ENCODE measurements around the gene GET4.

DNA sequence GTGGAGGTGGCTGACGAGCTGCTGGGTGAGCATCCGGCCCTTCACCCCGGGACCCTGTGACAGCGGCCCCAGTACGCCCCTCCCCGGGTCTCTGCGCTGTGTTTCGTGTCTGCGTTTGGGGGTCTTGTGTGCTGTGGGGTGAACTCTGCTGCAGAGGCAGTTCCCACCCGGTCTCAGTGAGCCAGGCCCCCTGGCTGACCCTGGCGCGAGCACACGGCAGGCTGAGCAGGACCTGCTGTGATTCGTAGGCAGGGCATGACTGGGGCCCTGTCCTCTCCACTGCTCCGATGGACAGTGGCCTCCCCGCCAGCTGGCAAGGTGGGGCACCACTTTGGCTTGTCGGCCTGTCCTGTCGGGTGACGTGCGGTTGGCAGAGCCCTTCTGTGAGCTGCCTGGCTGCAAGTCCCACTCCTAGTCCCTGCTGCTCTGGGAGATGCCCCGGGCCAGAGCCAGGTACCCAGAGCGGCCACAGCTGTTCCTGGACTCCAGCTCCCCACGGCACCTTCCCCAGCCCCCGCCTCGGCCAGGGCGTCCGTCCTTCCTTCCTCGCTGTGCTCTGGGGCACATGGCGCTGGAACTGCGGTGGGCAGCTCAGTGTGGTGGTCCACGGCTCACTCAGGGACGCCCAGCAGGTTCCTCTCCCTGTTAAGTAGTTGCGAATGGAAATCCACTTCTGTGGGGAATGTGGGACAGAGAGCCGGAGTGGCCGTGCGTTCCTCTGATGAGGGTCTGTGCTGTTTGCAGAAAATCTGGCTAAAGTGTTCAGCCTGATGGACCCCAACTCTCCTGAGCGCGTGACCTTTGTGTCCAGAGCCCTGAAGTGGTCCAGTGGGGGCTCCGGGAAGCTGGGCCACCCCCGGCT is 10.5 kb downstream of the GET4 start:
- no peak for TF ChIP-seq EZH2phosphoT487 (IDR thresholded peaks at IDR 0.05; ENCODE audit: insufficient read depth, low read depth)
- TF ChIP-seq EZH2 (IDR thresholded peaks at IDR 0.05; ENCODE audit: insufficient read depth, poor library complexity, severe bottlenecking): no peak
